WERI-Rb-1 (cell line): ENCODE results near the gene GABRB1.
"Not testable (repeated sequence)": the region's sequence is repeated elsewhere in the genome, so short reads cannot be mapped to it uniquely, and the experiment has no call there.

Source experiments
- DNase-seq: peaks from one replicate; pipeline ENCODE4 v3.0.0-alpha.2; 2020
- H3K27ac ChIP-seq: fragments of 250-450 bp; sonication (Bioruptor Pico); 2 replicates; pipeline ENCODE4 v1.5.1; 2020; ENCODE audit warnings: mild to moderate bottlenecking, moderate library complexity
- H3K27me3 ChIP-seq: fragments of 250-450 bp; sonication (Bioruptor Pico); 2 replicates; pipeline ENCODE4 v1.5.1; 2021; ENCODE audit warnings: mild to moderate bottlenecking, low read depth, moderate library complexity; ENCODE audit not compliant: insufficient read depth, severe bottlenecking
- H3K36me3 ChIP-seq: fragments of 250-450 bp; sonication (Bioruptor Pico); 2 replicates; pipeline ENCODE4 v1.5.1; 2020; ENCODE audit warnings: mild to moderate bottlenecking, moderate library complexity
- H3K4me3 ChIP-seq: 2 replicates; pipeline ENCODE4 v1.5.1; 2011; ENCODE audit warnings: low read depth, mild to moderate bottlenecking, control low read depth, low read length
- H3K9me3 ChIP-seq: fragments of 250-450 bp; sonication (Bioruptor Pico); 2 replicates; pipeline ENCODE4 v1.5.1; 2021; ENCODE audit warnings: mild to moderate bottlenecking, moderate library complexity; ENCODE audit not compliant: severe bottlenecking
- TF ChIP-seq, protein P1 (sequence below): IDR thresholded peaks from 2 replicates; pipeline ENCODE4 v1.5.1; 2011; ENCODE audit warnings: low read depth, mild to moderate bottlenecking, control low read depth, inconsistent platforms, low read length

The GABRB1 gene

DNA sequence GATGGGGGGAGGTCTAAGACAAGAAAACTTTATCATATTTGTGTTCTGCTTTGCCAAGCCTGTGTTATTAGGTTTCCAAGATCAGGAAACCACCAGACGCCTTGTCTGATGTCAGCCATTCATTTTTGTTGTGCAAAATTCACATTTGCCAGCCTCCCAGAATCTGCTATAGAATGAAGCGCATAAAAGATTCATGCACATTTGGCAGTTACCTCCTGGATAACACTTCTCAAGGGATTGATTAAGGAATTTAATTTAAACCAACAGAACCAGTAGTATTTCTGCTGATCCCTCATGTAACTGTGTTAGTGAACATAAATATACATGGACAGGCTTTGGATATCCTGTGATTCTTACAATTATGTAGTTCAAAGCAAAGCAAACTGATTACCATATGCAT lies 244.2 kb downstream of the GABRB1 start:
- no peak for DNase-seq
- Histone ChIP-seq H3K36me3 (no peaks in the 10 kb centered on the region), H3K4me3 (no peak overlapping the region), H3K27me3 (no peaks in the 10 kb centered on the region), H3K27ac (no peak overlapping the region), H3K9me3 (no peaks in the 10 kb centered on the region)
- TF ChIP-seq, protein P1, sequence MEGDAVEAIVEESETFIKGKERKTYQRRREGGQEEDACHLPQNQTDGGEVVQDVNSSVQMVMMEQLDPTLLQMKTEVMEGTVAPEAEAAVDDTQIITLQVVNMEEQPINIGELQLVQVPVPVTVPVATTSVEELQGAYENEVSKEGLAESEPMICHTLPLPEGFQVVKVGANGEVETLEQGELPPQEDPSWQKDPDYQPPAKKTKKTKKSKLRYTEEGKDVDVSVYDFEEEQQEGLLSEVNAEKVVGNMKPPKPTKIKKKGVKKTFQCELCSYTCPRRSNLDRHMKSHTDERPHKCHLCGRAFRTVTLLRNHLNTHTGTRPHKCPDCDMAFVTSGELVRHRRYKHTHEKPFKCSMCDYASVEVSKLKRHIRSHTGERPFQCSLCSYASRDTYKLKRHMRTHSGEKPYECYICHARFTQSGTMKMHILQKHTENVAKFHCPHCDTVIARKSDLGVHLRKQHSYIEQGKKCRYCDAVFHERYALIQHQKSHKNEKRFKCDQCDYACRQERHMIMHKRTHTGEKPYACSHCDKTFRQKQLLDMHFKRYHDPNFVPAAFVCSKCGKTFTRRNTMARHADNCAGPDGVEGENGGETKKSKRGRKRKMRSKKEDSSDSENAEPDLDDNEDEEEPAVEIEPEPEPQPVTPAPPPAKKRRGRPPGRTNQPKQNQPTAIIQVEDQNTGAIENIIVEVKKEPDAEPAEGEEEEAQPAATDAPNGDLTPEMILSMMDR: no peak

DNA sequence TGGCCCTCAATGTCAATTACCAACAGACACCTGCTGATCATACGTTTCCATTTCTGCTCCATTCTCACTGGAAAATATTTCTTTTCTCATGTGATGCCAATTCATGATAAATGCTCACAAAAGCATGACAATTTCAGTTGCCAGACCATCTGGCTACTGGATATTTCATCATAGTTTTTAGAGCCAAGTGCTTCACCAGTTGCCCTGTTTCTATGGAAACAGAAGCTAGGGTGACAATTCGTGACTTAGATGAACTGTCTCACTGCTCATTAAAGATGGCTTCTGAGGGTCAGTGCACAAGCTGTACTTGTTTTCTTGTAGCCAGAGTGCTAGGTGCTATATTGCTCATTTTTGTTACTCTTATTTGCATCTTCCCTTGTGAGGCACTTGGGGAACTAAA lies 247.3 kb downstream of the GABRB1 start:
- Histone ChIP-seq H3K27me3 (no peaks in the 10 kb centered on the region), H3K27ac (no peak overlapping the region), H3K9me3 (peaks cover 2% of the 10 kb centered on the region), H3K4me3 (no peak overlapping the region), H3K36me3 (no peaks in the 10 kb centered on the region)
- DNase-seq: no peak
- TF ChIP-seq, protein P1: no peak

DNA sequence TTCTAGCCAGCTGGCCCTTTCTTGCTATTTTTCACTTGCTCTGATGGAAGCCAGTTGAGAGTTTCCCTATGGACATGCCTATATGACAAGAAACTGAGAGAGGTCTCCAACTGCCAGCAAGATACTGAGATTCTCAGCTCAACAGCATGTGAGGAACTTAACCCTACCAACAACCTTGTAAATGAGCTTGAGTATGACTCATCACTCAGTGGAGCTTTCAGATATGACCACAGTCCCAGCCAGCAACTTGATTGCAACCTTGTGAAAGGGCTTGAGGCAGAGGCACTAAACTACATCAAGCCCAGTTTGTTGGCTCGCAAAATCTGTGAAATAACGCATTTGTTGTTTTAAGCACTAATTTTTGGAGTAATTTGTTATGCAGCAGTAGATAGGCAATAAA lies 256.4 kb downstream of the GABRB1 start:
- Histone ChIP-seq H3K36me3 (no peaks in the 10 kb centered on the region), H3K9me3 (peaks cover 2% of the 10 kb centered on the region), H3K27me3 (no peaks in the 10 kb centered on the region), H3K4me3 (no peak overlapping the region), H3K27ac (no peak overlapping the region)
- DNase-seq: no peak
- TF ChIP-seq, protein P1: no peak

DNA sequence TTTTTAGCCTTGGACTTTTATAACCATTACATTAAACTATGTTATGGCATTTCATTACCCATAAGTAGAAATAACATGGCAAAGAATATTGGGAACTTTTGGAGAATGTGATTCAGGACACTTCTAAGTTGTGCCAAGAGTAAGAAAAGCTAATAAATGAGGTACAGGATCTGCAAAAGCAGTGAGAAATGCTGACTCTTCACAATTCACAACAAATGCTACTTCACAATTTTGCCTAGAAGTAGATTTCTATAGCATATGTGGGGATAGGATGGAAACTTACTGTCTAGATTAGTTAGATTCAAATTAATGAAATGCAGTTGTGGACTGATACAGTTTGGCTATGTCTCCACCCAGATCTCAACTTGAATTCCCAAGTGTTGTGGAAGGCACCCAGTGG lies 258.4 kb downstream of the GABRB1 start:
- no peaks in the 10 kb centered on the region for H3K9me3 ChIP-seq
- H3K27ac ChIP-seq: no peak overlapping the region
- TF ChIP-seq, protein P1: no peak
- H3K27me3 ChIP-seq: no peaks in the 10 kb centered on the region
- H3K4me3 ChIP-seq: no peak overlapping the region
- H3K36me3 ChIP-seq: no peaks in the 10 kb centered on the region
- DNase-seq: no peak

DNA sequence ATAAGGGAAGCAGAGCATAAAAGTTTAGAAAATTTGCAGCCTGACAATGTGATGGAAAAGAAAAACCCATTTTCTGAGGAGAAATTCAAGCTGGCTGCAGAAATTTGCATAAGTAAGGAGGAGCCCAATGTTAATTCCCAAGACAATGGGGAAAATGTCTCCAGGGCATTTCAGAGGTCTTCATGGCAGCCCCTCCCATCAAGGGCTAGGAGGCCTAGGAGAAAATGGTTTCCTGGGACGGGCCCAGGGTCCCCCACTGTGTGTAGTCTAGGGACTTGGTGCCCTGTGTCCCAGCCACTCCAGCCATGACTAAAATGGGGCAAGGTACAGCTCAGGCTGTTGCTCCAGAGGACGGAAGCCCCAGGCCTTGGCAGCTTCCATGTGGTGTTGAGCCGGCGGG lies 259.5 kb downstream of the GABRB1 start:
- DNase-seq, H3K27me3 ChIP-seq, H3K27ac ChIP-seq, H3K9me3 ChIP-seq, H3K36me3 ChIP-seq, H3K4me3 ChIP-seq: not testable (repeated sequence)

DNA sequence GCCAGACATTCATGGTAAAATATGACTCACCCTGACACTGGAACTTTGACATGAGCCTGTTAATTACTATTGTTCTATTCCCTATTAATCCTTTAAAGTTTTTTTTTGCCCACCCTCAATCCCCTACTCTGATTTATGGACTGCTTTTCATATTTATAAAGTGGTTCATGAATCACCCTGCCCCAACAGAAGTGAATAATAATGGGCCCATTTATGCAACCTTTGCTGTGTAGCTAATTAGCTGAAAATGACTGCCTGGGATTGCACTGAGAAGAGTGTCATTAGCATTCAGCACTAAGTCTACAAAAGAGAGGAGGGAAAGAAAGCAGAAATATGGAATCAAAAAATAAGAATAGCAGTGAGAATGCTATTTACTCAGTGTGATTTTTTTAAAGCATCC lies 277.8 kb downstream of the GABRB1 start:
- no peaks in the 10 kb centered on the region for H3K9me3 ChIP-seq
- no peak for DNase-seq
- no peak overlapping the region for H3K27ac ChIP-seq
- TF ChIP-seq, protein P1: no peak
- no peaks in the 10 kb centered on the region for H3K27me3 ChIP-seq
- H3K4me3 ChIP-seq: no peak overlapping the region
- no peaks in the 10 kb centered on the region for H3K36me3 ChIP-seq
